HG02623 (cell line): ENCODE measurements around the gene FRY.

Experiments
- ATAC-seq: cut with Tn5 transposase; IDR thresholded peaks from one replicate; pipeline ENCODE4 v1.9.1; 2021; ENCODE audit warnings: moderate library complexity; ENCODE audit not compliant: unreplicated experiment

The FRY gene

DNA sequence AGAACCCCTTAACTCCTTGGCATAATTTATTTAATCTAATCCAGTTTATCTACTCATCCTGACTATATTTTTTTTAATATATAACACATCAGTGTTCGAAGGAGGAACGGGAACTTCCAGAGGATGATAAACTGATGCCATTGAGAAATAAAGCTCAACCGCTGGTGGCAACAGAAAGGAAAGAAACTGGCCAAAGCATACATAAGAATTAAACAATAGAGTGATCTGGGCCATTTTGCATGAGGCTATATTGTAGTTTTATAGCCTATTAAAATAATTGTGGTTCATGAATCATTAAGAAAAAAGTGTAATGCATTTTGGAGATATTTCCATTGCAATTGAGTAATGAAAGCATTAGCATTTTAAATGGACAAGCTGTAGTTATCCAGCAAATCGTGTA lies 94.2 kb downstream of the FRY start:
- no peak for ATAC-seq

DNA sequence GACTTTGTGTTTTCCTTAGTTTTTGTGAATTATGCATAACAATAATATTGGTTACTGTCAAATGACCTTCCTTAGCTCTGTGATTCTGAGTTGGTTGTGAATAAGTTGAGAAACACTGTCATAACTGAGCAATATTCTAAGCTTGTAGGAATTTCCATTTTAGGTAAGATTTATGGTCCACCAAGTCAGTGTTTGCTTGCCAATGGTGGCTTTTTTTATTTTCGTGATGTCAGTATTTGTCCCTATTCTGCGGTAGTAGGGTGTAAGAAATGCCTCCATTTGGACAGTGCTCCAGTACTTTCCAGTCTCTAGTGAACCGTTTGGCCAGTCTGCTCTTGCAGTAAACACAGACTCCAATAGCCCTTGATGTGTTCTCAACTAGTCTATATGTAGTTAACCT lies 94.7 kb downstream of the FRY start:
- ATAC-seq, result no peak

DNA sequence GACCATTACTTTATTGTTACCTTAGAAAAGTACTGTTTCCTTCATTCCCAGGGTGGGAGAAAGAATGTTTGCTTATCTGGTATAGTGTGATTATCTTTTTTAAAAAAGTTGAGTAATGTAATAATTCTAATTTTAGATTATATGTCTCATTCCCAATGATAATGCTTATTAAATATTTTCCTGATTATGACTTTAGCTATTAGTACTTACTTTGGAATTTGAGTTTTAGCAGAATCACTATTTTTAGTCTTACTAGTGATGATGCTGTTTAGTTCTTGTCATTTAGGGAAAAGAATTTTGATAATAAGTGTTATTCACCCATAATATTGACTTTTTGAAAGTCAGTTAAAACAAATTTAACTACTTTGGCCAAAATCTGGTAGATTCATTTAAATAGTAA lies 95.2 kb downstream of the FRY start:
- no peak for ATAC-seq

DNA sequence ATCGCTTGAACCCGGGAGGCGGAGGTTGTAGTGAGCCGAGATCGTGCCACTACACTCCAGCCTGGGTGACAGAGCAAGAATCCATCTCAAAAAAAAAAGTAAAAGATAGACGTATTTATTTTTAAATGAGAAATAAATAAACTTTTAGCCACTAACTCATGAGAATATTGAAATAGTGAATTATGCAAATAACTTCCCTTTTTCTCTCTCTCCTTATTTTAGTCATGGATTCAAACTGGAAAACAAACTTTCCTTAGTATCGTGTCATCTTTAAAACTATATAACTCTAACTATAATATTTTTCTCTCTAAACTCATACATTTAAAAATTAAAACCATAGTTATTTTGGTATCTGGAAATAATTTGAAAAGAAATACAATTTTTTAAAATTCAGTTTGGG lies 96.1 kb downstream of the FRY start:
- ATAC-seq, result no peak

DNA sequence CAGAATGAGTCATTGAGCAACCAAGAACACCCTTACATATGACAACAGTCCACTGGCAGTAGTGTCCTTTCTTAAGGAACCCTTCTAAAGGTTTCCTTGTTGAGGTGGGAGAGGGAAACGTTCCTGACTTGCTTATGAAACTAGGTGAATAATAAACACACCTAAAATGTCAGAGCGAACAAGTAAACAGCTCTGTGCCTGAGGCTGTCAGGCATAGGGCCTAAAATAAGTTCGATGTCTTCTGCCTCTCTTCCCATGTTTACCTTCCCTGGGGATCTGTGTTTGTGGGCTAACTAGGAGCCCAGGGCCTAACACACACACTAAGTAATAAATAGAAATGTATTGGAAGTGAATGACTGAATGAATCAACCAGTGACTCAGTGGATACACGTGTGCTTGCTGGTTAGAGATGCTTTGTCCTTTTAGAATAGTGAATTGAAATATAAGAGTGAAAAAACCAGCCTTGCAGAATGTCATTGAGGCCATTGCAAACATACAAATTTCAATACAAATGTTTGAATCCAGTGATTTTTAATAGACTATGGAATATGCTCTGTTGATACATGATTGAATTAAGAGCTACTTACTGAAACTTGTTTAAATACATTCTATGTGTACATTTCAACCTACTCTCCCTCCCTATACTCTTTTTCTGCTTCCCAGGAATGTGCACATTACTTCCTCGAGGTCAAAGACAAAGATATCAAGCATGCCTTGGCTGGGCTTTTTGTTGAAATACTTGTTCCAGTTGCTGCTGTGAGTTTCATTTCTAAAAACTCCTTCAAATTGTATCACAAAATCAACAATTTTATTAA lies 102.9 kb downstream of the FRY start:
- ATAC-seq, result no peak

DNA sequence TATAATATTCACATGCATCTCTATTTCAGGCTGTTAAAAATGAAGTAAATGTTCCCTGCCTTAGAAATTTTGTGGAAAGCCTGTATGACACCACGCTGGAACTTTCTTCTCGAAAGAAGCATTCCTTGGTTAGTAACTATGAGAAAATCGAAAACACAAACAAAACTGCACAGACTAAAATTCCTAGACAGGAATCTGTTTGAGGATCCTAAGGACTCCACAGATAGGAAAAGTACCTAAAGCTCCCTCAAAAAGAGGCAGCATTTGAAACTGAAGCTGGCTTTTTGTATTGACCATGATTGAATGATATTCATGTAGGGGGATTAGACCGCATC lies 103.4 kb downstream of the FRY start:
- no peak for ATAC-seq

DNA sequence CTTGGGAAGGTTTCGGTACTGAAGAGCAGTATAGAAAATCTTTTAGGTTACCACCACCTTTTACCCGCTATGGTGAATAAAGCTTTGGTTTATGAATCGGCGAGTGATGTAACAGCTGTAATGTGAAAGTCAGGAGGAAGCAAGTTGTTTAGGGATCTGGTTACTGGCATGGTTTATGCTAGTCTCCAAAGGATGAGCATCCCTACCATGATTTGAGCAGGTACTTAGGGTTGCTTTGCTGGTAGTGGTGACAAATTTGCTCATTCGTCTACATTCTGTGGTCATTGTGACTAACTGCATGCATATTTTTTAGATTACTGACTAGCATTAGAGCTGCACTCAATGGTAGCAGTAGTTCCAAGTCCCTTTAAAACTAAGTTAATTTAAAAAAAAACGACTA lies 104.1 kb downstream of the FRY start:
- ATAC-seq, result no peak

DNA sequence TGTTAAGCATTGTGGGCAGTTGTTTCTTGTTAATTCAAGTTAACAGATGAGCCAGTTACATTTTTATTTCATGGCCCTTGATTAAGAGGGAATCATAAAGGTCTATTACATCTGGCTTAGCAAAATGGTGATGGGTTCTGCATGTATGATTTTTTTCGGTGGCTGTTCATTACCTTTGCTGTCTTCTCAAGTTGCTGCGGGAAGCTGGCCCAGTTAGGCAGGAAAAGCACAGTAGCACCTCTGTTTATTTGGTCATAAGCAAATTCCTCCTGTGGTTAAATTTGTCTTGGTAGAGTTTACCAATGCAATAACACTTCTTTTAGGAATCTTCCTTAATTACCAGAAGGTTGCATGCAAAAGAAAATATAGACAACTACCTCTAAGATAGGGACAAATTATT lies 104.5 kb downstream of the FRY start:
- ATAC-seq, result no peak

DNA sequence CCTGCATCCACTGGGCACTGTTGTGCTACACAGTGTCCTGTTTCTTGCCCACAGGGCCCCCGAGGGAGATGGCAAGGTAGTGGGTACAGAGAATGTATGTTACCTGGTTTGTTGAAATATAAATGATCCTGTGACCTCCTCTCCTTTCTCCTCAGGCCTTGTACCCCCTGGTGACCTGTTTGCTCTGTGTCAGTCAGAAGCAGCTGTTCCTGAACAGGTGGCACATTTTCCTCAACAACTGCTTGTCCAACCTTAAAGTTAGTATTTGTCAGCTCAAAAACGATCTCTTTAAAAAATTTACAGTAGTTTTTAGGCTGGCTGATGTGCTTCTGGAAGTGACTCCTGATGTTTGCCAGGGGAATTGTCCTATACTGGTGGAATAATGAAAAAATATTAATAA lies 105.1 kb downstream of the FRY start:
- no peak for ATAC-seq

DNA sequence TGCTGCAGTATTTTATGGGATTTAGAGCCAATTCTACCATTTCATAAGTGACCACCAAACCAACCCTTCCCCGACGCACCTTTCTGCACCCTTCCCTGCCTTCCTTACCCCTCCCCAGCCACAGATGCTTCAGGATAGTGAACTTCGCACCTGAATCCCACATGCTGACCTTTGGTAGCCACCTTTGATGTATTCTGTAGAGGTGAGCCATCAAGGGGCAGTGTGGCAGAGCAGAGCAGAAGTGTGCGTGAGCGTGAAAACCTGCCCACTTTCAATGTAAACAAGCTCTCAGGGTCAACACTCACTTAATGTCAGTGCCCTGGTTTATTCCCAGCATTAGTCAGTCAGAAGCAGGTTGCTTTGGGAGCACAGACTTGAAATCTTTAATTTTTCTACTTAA lies 107.7 kb downstream of the FRY start:
- ATAC-seq, result no peak

DNA sequence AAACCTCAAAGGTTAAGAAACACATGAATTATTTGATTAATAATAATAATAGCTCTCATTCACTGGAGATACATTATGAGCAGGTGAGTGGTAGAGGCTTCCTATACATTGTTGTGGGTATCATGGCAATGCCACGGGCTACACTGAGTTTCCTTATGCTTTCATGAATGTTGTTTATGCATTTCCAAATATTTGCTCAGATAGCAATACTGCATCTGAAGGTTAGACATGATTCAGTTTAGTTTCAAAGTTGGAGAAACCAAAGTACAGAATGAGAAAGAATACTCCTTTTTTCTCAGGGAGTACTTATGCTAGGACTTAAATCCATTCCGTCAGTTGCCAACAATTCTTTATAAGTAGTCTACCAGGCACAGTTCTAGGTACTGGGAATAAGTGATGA lies 108.5 kb downstream of the FRY start:
- no peak for ATAC-seq

DNA sequence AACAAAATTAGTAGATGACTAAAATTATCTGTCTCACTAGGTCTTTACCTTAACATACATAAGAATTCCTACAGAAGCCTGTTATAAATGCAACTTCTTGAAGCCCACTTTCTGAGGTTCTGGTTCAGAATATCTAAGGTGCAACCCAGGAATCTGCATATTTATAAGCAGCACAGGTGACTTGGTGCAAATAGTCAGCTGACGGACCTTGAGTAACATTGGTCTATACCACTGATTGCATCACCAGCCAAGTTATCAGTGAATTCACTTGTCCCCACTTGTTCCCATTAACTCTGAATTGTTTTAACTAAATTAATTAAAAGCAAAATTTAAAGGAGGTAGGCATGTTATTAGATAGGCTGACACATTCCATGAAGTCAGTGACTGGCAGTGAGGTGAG lies 109.9 kb downstream of the FRY start:
- ATAC-seq, result no peak

DNA sequence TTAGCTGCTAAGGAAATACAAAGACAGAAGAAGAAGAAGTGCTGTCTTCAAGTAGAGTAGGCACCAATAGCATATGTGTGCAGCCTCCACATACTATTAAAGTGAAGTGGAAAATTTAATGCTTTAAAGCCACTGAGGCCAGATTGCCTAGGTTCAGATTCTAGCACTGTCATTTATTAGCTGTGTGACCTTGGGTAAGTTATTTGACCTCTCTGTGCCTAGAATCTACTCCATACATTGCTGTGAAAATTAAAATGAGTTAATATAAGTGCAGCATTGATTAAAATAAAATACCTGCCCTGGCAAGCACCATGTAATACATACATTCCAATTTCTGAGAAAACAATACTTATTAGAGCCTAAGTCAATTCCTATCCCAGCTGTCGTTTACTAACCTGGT lies 110.5 kb downstream of the FRY start:
- no peak for ATAC-seq

DNA sequence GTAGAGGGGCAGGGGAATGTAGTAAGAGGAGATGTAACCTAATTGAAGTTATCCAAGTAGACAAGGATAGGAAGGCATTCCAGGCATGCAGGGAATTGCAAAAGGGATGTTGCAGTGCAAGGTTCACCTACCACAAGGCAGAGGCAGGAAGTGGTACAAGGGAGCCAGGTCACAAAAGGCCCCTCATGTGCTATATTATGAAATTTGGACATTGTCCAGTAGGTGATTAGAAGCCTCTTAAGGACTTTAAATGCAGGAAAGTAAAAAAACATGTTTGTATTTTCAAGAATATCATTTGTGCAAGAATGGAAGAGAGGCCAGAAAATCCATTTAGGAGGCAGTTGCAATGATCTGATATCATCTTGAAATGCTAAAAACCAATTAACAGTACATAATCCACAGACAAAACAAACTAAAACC lies 111.4 kb downstream of the FRY start:
- no peak for ATAC-seq

DNA sequence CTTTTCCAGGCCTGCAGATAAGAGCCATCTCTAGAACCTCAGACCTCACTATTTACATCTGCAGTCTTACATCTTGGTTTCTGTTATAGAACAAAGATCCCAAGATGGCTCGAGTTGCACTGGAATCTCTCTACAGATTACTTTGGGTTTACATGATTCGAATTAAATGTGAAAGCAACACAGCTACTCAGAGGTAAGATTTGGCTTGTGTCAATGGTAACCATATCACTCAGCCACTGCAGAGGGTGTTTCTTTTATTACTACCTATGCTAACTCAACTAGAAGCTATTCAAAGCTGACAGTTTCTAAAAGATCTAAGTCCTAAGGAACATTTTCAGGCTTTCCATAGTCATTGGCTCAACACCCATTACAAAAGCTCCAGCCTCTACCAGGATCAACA lies 115.6 kb downstream of the FRY start:
- ATAC-seq, result no peak

DNA sequence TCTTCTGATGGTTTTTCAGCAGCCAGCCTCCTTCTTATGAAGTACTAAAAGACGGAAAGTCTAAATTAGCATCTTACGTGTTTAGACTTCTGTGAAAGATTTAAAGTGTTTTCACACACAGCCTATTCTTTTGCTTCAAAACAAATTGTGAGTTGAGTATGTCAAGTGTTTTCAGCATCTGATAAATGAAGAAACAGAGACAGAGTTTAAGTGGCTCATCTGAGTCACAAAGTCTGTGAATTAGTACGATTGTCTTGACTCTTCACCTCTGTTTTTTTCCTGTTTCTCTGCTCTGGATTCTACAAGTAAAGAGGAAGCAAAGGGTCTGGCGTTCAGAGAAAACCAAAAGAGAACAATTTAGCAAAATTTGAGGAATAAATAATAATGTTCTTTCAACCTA lies 116.4 kb downstream of the FRY start:
- ATAC-seq, result no peak

DNA sequence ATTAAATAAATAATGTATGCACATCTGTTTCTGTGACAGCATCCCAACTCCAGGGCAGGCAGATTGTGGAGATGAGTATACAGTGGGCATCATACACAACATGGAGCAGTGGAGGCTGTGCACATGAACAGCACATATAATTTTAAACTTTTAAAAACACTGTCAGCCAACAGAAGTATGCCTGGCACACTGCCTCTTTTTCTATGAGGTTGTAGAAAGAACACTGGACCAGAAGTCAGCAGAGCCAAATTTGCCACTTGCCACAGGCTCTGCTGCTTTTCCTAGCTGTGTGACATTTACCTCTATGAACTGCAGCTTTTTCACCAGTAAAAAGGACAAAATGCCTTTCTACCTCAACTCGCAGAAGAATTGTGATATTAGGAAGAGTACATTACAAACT lies 118.7 kb downstream of the FRY start:
- no peak for ATAC-seq

DNA sequence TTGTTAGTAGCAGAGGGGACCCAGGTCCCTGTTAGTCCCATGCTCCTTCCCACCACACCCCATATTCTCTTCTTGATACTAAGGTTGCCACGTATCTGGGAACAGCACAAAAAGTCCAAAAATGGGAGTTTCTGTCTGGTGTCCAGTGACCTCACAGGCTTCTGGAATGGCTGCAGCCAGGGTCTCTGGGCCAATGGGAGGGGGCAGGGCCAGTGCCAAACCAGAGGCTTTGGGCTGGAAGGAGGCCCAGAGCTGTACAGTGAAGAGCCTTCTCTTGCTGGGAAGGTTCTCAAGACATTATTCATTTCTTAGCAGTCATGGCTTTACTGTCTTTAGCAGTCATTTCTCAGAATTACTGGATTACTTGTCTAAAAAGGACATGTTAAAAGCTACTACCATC lies 119.2 kb downstream of the FRY start:
- ATAC-seq, result no peak

DNA sequence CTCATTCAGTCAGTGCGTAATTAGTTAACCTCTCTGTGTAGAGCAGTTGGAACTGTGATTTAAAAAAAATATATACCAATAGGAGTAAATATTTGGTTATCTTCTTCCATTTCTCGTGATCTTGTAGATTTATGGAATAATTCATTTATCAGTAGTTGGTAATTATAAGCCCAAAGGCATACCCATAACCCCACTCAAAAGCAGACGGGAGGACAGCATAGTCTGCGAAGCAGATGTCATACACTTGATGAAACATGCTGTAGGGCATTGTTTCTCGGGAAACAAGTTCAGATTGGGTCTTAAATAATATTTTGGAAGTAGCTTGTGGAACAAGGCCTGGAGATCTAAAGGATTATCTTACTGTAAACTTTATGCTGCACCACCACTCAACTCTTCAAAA lies 119.7 kb downstream of the FRY start:
- ATAC-seq, result no peak

DNA sequence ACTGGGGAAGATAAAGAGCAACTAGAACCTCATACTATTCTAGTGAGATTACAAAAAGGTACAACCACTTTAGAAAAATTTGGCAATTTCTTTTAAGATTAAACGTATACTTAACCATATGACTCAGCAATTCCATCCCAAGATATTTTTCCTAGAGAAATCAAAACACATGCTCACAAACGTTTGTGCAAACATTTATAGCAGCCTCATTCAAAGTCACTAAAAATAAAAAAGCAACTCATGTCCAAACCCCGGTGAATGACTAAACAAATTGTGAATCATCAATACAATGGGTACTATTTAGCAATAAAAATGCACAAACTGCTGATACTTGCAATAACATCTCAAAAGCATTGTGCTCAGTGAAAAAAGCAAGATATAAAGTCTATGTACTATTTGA lies 121.5 kb downstream of the FRY start:
- no peak for ATAC-seq

DNA sequence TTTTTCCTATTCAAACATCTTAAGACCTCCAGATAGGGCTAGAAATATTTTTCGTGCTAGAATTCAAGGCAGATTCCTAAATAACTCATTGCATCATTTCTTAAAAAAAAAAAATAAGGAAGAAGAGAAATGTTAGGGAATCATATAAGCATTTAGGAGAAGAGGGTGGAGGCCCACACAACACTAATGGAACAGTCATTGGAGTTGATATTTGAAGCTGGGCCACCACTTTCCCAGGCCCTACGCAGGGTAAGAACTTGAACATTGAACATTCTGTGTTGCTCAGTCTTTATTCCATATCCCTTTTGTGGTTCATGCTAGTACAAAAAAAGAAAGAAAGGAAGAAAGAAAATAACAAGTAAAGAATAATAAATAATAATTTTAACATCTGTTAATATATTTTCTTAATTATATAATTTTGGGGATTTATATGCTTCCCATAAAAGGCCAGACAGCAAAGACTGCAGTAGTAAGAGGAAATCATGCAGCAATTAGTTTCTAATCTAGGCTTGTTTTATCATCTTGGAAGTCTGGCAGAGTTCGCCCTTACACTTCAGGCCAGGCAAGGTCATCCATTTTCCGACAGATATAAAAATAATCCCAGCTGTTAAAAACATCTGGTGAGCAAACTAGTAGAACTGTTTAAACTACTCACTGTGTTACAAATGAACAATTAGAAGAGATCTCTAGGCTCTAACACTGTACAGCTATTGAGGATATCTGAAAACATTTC lies 127.7 kb downstream of the FRY start:
- no peak for ATAC-seq

DNA sequence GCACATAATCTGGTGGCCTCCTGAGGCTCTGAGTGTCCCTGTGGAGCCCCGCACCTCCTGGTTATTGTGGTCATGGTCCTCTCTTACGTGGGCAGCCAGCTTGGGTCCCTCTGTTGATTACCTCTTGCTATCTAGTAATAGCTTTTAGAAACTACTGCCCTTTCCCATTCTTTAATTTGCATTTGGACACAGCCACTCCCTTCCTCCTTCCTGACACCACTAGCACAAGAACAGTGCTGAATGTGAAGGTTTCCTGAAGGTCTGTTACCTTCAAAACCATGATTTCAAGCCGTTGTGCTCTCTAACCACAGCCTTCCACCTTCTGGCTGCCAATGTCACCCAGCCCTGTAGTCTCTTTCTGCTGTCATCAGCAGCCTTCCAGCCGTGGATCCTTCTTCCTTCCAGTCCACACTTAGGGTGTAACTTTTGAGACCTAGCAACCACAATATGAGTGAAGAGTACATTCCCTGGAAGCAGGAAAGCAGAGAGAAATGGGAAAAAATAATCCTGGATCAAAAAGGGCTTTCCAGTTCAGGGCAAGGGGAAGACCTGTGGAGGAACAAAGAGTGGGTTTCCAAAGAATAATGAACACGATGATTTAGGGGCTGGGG lies 130.9 kb downstream of the FRY start:
- no peak for ATAC-seq
